GM18502 (cell line): ENCODE results near the gene NRXN2.

Experiments
- ATAC-seq: cut with Tn5 transposase; IDR thresholded peaks from one replicate; pipeline ENCODE4 v1.9.1; 2021; ENCODE audit warnings: mild to moderate bottlenecking; ENCODE audit not compliant: unreplicated experiment, poor library complexity

The NRXN2 gene

GRCh38 chr11:64723117-64723906 is at the start of gene NRXN2:
TSS of gene NRXN2 (minus strand) at chr11:64723197. CDS start at chr11:64713699, 9,498 bp downstream.
- ATAC-seq: peak; percentile 91

GRCh38 chr11:64772303-64773018 is 49.5 kb upstream of the NRXN2 start:
- no peak for ATAC-seq

GRCh38 chr11:64771861-64772260 is 48.9 kb upstream of the NRXN2 start:
- no peak for ATAC-seq

GRCh38 chr11:64770120-64770519 is 47.1 kb upstream of the NRXN2 start:
- no peak for ATAC-seq

- no peak for ATAC-seq
Observed at GRCh38 chr11:64769283-64769682, 46.3 kb upstream of the NRXN2 start.

GRCh38 chr11:64768300-64768694 is 45.3 kb upstream of the NRXN2 start:
- no peak for ATAC-seq

GRCh38 chr11:64767344-64768299 is 44.6 kb upstream of the NRXN2 start:
- ATAC-seq: no peak

GRCh38 chr11:64766881-64767280 is 43.9 kb upstream of the NRXN2 start:
- ATAC-seq: no peak

GRCh38 chr11:64765851-64766665 is 43.1 kb upstream of the NRXN2 start:
- no peak for ATAC-seq

GRCh38 chr11:64765291-64765850 is 42.4 kb upstream of the NRXN2 start:
- ATAC-seq: no peak

GRCh38 chr11:64764753-64765152 is 41.8 kb upstream of the NRXN2 start:
- no peak for ATAC-seq

GRCh38 chr11:64764040-64764611 is 41.1 kb upstream of the NRXN2 start:
- ATAC-seq: no peak

- no peak for ATAC-seq
Observed at GRCh38 chr11:64763526-64764039, 40.6 kb upstream of the NRXN2 start.

GRCh38 chr11:64762674-64763525 is 39.9 kb upstream of the NRXN2 start:
- ATAC-seq: no peak

- ATAC-seq: no peak
Observed at GRCh38 chr11:64762277-64762673, 39.3 kb upstream of the NRXN2 start.

- ATAC-seq: no peak
Observed at GRCh38 chr11:64760759-64761420, 37.9 kb upstream of the NRXN2 start.
